ENCODE measurements around the gene ABCD1.
"Not testable (repeated sequence)": the region's sequence is repeated elsewhere in the genome, so short reads cannot be mapped to it uniquely, and the experiment has no call there.

The ABCD1 gene

GRCh38 chrX:153694256-153694655 lies 30.4 kb upstream of the ABCD1 start:
- not testable (repeated sequence) for DNase-seq (ENCODE audit: low read depth)

- DNase-seq (ENCODE audit: low read depth): no peak
These were observed 29.9 kb upstream of the ABCD1 start for GRCh38 chrX:153694687-153695270.

- DNase-seq (ENCODE audit: low read depth): no peak
These were observed 28.6 kb upstream of the ABCD1 start for GRCh38 chrX:153696100-153696499.

- not testable (repeated sequence) for DNase-seq (ENCODE audit: low read depth)
These were observed 28.1 kb upstream of the ABCD1 start for GRCh38 chrX:153696538-153696937.

- not testable (repeated sequence) for DNase-seq (ENCODE audit: low read depth)
These were observed 27.5 kb upstream of the ABCD1 start for GRCh38 chrX:153696986-153697722.

GRCh38 chrX:153697924-153698865 lies 26.5 kb upstream of the ABCD1 start:
- no peak for DNase-seq (ENCODE audit: low read depth)

GRCh38 chrX:153699210-153699783 lies 25.4 kb upstream of the ABCD1 start:
- DNase-seq (ENCODE audit: low read depth): not testable (repeated sequence)

- DNase-seq (ENCODE audit: low read depth): not testable (repeated sequence)
These were observed 24.8 kb upstream of the ABCD1 start for GRCh38 chrX:153699784-153700371.

GRCh38 chrX:153700376-153700945 lies 24.2 kb upstream of the ABCD1 start:
- no peak for DNase-seq (ENCODE audit: low read depth)

GRCh38 chrX:153700967-153701366 lies 23.7 kb upstream of the ABCD1 start:
- DNase-seq (ENCODE audit: low read depth): no peak

GRCh38 chrX:153701706-153702105 lies 22.9 kb upstream of the ABCD1 start:
- DNase-seq (ENCODE audit: low read depth): no peak

GRCh38 chrX:153702336-153703035 lies 22.2 kb upstream of the ABCD1 start:
- DNase-seq (ENCODE audit: low read depth): no peak

- DNase-seq (ENCODE audit: low read depth): no peak
These were observed 21.7 kb upstream of the ABCD1 start for GRCh38 chrX:153703036-153703370.

- DNase-seq (ENCODE audit: low read depth): no peak
These were observed 20.6 kb upstream of the ABCD1 start for GRCh38 chrX:153704021-153704526.

- DNase-seq (ENCODE audit: low read depth): not testable (repeated sequence)
These were observed 19.8 kb upstream of the ABCD1 start for GRCh38 chrX:153704631-153705402.

- DNase-seq (ENCODE audit: low read depth): not testable (repeated sequence)
These were observed 19.1 kb upstream of the ABCD1 start for GRCh38 chrX:153705403-153706060.

- no peak for DNase-seq (ENCODE audit: low read depth)
These were observed 17.9 kb upstream of the ABCD1 start for GRCh38 chrX:153706799-153707198.

GRCh38 chrX:153707406-153707805 lies 17.2 kb upstream of the ABCD1 start:
- DNase-seq (ENCODE audit: low read depth): no peak

GRCh38 chrX:153708415-153708814 lies 16.2 kb upstream of the ABCD1 start:
- no peak for DNase-seq (ENCODE audit: low read depth)
